AG04450 (cell line): ENCODE measurements around the gene OSBPL3. TPM values are rescaled to one million over a fixed set of nuclear protein-coding genes. Genes with fewer than 3 reads are reported as not detected.

ENCODE experiments used
- CTCF ChIA-PET: fragments of 300-600, 350-600 bp; formaldehyde crosslinking; extraction: SDS; loops from one replicate; lab custom pipeline; 2022; ENCODE audit warnings: antibody characterized with exemption, inconsistent platforms; lab: Charles Lee
- POLR2A ChIA-PET: fragments of 350-600 bp; formaldehyde crosslinking; extraction: SDS; loops from one replicate; lab custom pipeline; 2021; ENCODE audit warnings: antibody characterized with exemption, inconsistent platforms; lab: Yijun Ruan, JAX
- DNase-seq: peaks from one replicate; pipeline ENCODE4 v3.0.0-alpha.2; 2011; ENCODE audit warnings: low read depth, low spot score
- H3K27ac ChIP-seq: one replicate; pipeline ENCODE4 v1.5.1; 2012; ENCODE audit warnings: low read depth, low read length, control low read depth
- H3K27me3 ChIP-seq: one replicate; pipeline ENCODE4 v1.6.0; 2012; ENCODE audit warnings: low read length; ENCODE audit not compliant: control insufficient read depth, insufficient read depth
- H3K4me3 ChIP-seq: 2 replicates; pipeline ENCODE4 v1.5.1; 2011; ENCODE audit warnings: mild to moderate bottlenecking, low read depth, low read length, control low read depth
- H3K9me3 ChIP-seq: 2 replicates; pipeline ENCODE4 v1.5.1; 2012; ENCODE audit warnings: low read length; ENCODE audit not compliant: control insufficient read depth, insufficient read depth
- CTCF ChIP-seq: IDR thresholded peaks from 2 replicates; pipeline ENCODE4 v1.5.1; 2011; ENCODE audit warnings: low read depth, low read length, control low read depth, inconsistent platforms
- polyA plus RNA-seq: library from polyadenylated mRNA; depleted of rRNA; stranded (reverse); fragments of >200 nt; gene quantifications from 2 replicates; pipeline ENCODE4 v1.2.3, GENCODE V29; 2011

OSBPL3 gene
- polyA plus RNA-seq, 1 experiment, result 37.8 TPM

- H3K9me3 ChIP-seq, result no peaks in the 10 kb centered on the region
- TF ChIP-seq CTCF, result no peak
- CTCF ChIA-PET, result interaction anchor here (0.6 to 1.5 kb wide), 2 partner anchors 44 to 302 kb away, joined by 3 to 5 read pairs; no protein-coding TSS in a partner anchor
- no peak for DNase-seq
- H3K27me3 ChIP-seq, result no peaks in the 10 kb centered on the region
- POLR2A ChIA-PET, result no interaction called here
- H3K27ac ChIP-seq, result no peak overlapping the region
- H3K4me3 ChIP-seq, result no peak overlapping the region
Measured at GRCh38 chr7:24767878-24768569, 212.0 kb downstream of the OSBPL3 start.

DNA sequence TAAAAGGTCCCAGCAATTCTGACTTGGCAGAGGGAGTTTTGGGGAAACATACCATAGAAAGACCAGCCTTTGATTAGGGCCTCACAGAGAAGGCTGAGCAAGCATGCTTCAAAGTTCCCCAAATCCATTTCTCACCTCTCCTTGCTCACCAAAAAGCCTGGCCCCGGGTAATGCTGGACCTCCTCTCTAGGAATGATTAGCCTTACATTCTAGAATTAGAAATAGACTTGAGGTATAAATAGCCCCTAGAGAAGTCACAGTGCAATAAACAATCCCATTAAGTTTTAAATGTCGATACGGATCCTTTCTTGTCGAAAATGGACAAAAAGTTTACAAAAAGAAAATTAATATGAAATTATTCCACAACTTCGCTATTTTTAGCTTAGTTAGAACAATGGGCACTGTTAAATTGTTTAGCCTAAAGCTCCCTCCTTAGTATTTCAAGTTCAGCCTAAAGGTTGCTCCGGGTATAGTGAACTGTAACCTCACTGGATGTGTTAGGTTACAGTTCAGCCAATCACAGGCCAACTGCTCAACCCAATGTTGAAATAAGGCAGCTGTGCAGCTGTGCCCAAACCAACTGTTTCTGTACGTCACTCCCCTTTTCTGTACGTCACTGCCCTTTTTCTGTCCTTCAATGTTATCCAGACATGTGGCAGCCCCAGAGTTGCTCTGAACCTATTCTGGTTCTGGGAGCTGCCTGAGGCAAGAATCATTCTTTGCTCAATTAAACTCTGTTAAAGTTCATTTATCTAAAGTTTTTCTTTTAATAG, 214.8 kb downstream of the OSBPL3 start:
- CTCF ChIA-PET, result interaction anchor here (0.7 to 2.9 kb wide), 4 partner anchors 42 to 333 kb away, joined by 3 to 17 read pairs (median 6); no protein-coding TSS in a partner anchor
- Histone ChIP-seq H3K4me3 (no peak overlapping the region), H3K9me3 (no peaks in the 10 kb centered on the region), H3K27ac (no peak overlapping the region), H3K27me3 (no peaks in the 10 kb centered on the region)
- no peak for DNase-seq
- no peak for TF ChIP-seq CTCF
- POLR2A ChIA-PET, result no interaction called here

- POLR2A ChIA-PET, result interaction anchor here (1.1 kb wide), 1 partner anchor 361 kb away, joined by 3 read pairs; the partner anchor contains the start of gene CYCS
Measured at GRCh38 chr7:24764011-24764410, 216.0 kb downstream of the OSBPL3 start.

GRCh38 chr7:24763303-24763901, 216.6 kb downstream of the OSBPL3 start:
- ChIA-PET POLR2A (interaction anchor here (1.1 kb wide), 1 partner anchor 362 kb away, joined by 3 read pairs; the partner anchor contains the start of gene CYCS), CTCF (interaction anchor here (1.1 to 2.9 kb wide), 3 partner anchors 41 to 335 kb away, joined by 4 to 17 read pairs (median 11); no protein-coding TSS in a partner anchor)
- Histone ChIP-seq H3K27me3 (no peaks in the 10 kb centered on the region), H3K9me3 (no peaks in the 10 kb centered on the region), H3K4me3 (no peak overlapping the region), H3K27ac (no peak overlapping the region)
- DNase-seq, result no peak
- no peak for TF ChIP-seq CTCF

More at GRCh38 chr7:24764011-24764410, 216.0 kb downstream of the OSBPL3 start:
- TF ChIP-seq CTCF, result no peak
- Histone ChIP-seq H3K9me3 (no peaks in the 10 kb centered on the region), H3K4me3 (no peak overlapping the region), H3K27ac (no peak overlapping the region), H3K27me3 (no peaks in the 10 kb centered on the region)
- no peak for DNase-seq
- CTCF ChIA-PET, result interaction anchor here (0.6 to 2.9 kb wide), 5 partner anchors 14 to 334 kb away, joined by 3 to 17 read pairs (median 6); no protein-coding TSS in a partner anchor
